GM18951 (cell line): ENCODE results near the gene CHMP2A.
"Not testable (repeated sequence)": the region's sequence is repeated elsewhere in the genome, so short reads cannot be mapped to it uniquely, and the experiment has no call there.

Source experiments
- POLR2A ChIP-seq: IDR thresholded peaks from 4 replicates; pipeline ENCODE4 v1.6.1; 2011; ENCODE audit warnings: mild to moderate bottlenecking; ENCODE audit not compliant: insufficient read length, insufficient read depth; ENCODE audit errors: extremely low read depth
- in situ Hi-C: fragments of 300-500 bp; cut with MboI; formaldehyde crosslinking; loops from one replicate; pipeline ENCODE4 v1.12.0; 2022; ENCODE audit warnings: low sequenced_read_pairs, mixed read lengths, inconsistent platforms; ENCODE audit not compliant: unreplicated experiment

The CHMP2A gene

GRCh38 chr19:58544591-58545285 lies 10.2 kb downstream of the CHMP2A start:
- in situ Hi-C loops, result no loop called here
- no peak for TF ChIP-seq POLR2A

- peak; percentile 99 for TF ChIP-seq POLR2A
- in situ Hi-C loops, result no loop called here
Observed at GRCh38 chr19:58543826-58544590, 10.9 kb downstream of the CHMP2A start, which contains the start of gene TRIM28. Gene TRIM28, plus strand, starts transcription at chr19:58544064. Its CDS starts 694 bp downstream, at chr19:58544758.

- in situ Hi-C loops, result not testable (repeated sequence)
Observed at GRCh38 chr19:58542641-58543372, 12.1 kb downstream of the CHMP2A start.

- in situ Hi-C loops, result not testable (repeated sequence)
Observed at GRCh38 chr19:58539169-58539559, 15.7 kb downstream of the CHMP2A start.

- in situ Hi-C loops, result no loop called here
Observed at GRCh38 chr19:58538257-58539168, 16.4 kb downstream of the CHMP2A start.

GRCh38 chr19:58536852-58537798 lies 17.8 kb downstream of the CHMP2A start:
- TF ChIP-seq POLR2A, result no peak
- in situ Hi-C loops, result no loop called here

More at GRCh38 chr19:58538257-58539168, 16.4 kb downstream of the CHMP2A start:
- no peak for TF ChIP-seq POLR2A

GRCh38 chr19:58535857-58536256 lies 19.0 kb downstream of the CHMP2A start:
- TF ChIP-seq POLR2A, result no peak
- in situ Hi-C loops, result no loop called here

GRCh38 chr19:58531034-58531840 lies 23.7 kb downstream of the CHMP2A start:
- in situ Hi-C loops, result no loop called here
- TF ChIP-seq POLR2A, result no peak

- in situ Hi-C loops, result no loop called here
- TF ChIP-seq POLR2A, result no peak
Observed at GRCh38 chr19:58529405-58529804, 25.5 kb downstream of the CHMP2A start.

GRCh38 chr19:58522709-58523108 lies 32.2 kb downstream of the CHMP2A start:
- no peak for TF ChIP-seq POLR2A

GRCh38 chr19:58521651-58522050 lies 33.3 kb downstream of the CHMP2A start:
- in situ Hi-C loops, result no loop called here
- TF ChIP-seq POLR2A, result no peak

More at GRCh38 chr19:58522709-58523108, 32.2 kb downstream of the CHMP2A start:
- in situ Hi-C loops, result no loop called here
